AG09319 (cell line): ENCODE results near the gene SPINK13.

Experiments used
- DNase-seq: peaks from one replicate; pipeline ENCODE4 v3.0.0-alpha.2; 2010; ENCODE audit warnings: low read depth; ENCODE audit errors: extremely low read depth
- CTCF ChIP-seq: IDR thresholded peaks from 2 replicates; pipeline ENCODE4 v1.5.1; 2011; ENCODE audit warnings: low read depth, mild to moderate bottlenecking, inconsistent platforms, low read length, moderate library complexity

SPINK13 gene

DNA sequence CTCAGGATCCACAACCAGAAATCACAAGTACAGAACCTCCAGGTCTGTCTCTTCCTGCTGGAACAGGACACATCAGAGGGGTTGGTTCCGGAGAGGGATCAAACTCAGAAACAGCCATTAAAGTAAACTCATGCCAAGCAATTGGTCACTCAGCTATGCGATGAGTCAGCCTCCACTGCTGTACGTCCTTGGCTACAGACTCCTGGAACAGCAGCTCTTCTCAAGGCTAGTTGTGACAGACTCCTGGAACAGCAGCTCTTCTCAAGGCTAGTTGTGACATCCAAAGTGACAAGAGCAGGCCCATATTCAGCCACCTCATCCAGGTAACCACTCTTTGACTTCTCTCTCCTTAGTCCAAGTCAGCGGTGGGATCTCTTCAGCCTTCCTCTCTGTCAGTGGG, at the start of gene SPINK13:
Gene SPINK13, plus strand, starts transcription at position 229 of the 400 bp plus-strand sequence. CDS start 1,279 bp downstream, outside the sequence.
- no peak for DNase-seq
- no peak for TF ChIP-seq CTCF

- TF ChIP-seq CTCF: no peak
- no peak for DNase-seq
These were observed 47.1 kb upstream of the SPINK13 start for GRCh38 chr5:148221508-148221907.

DNA sequence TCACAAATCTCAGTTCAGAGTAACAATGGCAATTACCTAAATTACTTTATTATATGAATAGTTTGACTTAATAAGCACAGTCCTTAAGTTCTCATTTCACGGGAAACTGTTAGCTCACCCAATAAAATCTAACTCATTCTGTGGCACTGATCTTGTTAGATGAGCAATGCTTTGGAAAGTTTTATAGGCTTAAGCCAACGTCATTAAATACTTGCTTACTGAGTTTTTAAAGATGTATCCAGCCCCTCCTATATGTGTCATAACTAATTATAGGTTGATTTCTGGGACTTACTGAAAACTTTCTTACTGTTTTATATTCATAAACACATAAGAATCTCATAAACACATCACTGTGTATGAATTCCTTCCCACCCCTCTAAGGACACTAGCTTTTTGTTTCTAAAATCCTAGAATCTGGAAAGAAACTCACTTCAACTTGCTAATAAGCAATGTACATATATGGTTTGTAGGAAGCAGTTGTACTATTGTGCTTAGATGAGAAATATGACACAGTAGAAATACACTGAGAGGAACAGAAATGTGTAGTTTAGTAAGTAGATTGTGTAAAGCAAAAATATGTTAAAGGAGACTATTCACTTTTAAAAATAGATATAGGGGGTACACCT, 44.4 kb upstream of the SPINK13 start:
- no peak for TF ChIP-seq CTCF
- DNase-seq: no peak

DNA sequence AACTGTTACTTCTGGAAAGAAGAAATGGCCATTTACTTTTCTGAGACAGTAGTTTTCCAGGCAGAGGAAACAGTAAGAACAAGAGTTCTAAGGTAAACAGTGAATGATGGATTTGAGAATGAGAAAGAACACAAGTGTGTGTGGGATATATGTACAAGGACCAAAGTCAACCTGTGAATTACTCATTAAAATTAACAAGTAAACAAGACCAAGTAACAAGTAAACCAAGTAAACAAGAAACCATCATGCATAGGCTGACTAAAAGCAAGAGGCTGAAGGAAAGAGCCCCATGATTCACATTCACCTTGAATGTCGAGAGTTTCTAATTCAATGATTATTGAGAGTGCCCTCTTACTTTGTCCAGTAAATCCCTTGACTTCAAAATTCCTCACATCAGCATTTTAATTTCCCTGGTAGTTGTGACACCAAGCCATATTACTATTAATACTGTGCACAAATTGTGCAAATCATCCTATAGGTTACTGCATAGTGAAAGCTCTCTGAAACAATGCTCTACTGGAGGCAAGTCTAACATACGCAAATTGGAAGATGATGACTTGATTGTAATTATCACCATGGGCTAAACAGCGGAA, 40.1 kb upstream of the SPINK13 start:
- TF ChIP-seq CTCF: no peak
- no peak for DNase-seq

GRCh38 chr5:148229840-148230239, 38.8 kb upstream of the SPINK13 start:
- no peak for TF ChIP-seq CTCF
- DNase-seq: no peak

GRCh38 chr5:148230240-148230639, 38.4 kb upstream of the SPINK13 start:
- no peak for DNase-seq
- no peak for TF ChIP-seq CTCF

- no peak for DNase-seq
- no peak for TF ChIP-seq CTCF
These were observed 30.7 kb upstream of the SPINK13 start for GRCh38 chr5:148237785-148238417.
